GM12801 (cell line): ENCODE results near the gene CORO6.

Source experiments
- CTCF ChIP-seq: IDR thresholded peaks from one replicate; pipeline ENCODE4 v1.5.1; 2011; ENCODE audit warnings: control low read depth; ENCODE audit not compliant: insufficient read length; ENCODE audit errors: extremely low read depth

CORO6 gene

GRCh38 chr17:29661213-29661612 lies 38.5 kb upstream of the CORO6 start:
- TF ChIP-seq CTCF: no peak

- TF ChIP-seq CTCF: no peak
These were observed 36.4 kb upstream of the CORO6 start for GRCh38 chr17:29659155-29659554.

- no peak for TF ChIP-seq CTCF
These were observed 32.6 kb upstream of the CORO6 start for GRCh38 chr17:29655323-29655722.

GRCh38 chr17:29653995-29654714 lies 31.4 kb upstream of the CORO6 start:
- no peak for TF ChIP-seq CTCF

GRCh38 chr17:29652976-29653375 lies 30.3 kb upstream of the CORO6 start:
- no peak for TF ChIP-seq CTCF

- no peak for TF ChIP-seq CTCF
These were observed 27.7 kb upstream of the CORO6 start for GRCh38 chr17:29650396-29650795.

GRCh38 chr17:29649359-29649758 lies 26.6 kb upstream of the CORO6 start:
- TF ChIP-seq CTCF: no peak
